T-cell (primary cell): ENCODE measurements around the gene EXOSC9. TPM values are rescaled to one million over a fixed set of nuclear protein-coding genes. Genes with fewer than 3 reads are reported as not detected.

Experiments used
- ATAC-seq, 4 experiments: fragments of 200-7000 bp in 3 of 4; fragments of 150-1000 bp in 1 of 4; cut with Tn5 transposase; replicated peaks in 1 of 4; 1 replicate in 3 of 4; 2 replicates in 1 of 4; pipeline ENCODE4 v1.10.0; 2021; ENCODE audit warnings: moderate library complexity in 3 of 4, mild to moderate bottlenecking in 2 of 4, moderate number of reproducible peaks in 1 of 4
- CTCF ChIA-PET, 2 donors: fragments of 300-600 bp; sonication (Branson Sonifier 250); formaldehyde crosslinking; loops; one replicate each; lab custom pipeline; 2022; ENCODE audit warnings: antibody characterized with exemption in 2 of 2; lab: Charles Lee
- POLR2A ChIA-PET, 2 donors: fragments of 300-600 bp; sonication (Branson Sonifier 250); formaldehyde crosslinking; loops; one replicate each; lab custom pipeline; 2022; ENCODE audit warnings: antibody characterized with exemption in 2 of 2; lab: Charles Lee
- DNase-seq, 35 experiments: peaks; one replicate each; pipeline versions ENCODE4 v3.0.0 to v3.0.0-alpha.2; 2013 to 2023
- H3K27ac ChIP-seq: one replicate; pipeline ENCODE4 v1.5.1; 2013; ENCODE audit warnings: low read length
- H3K27me3 ChIP-seq, 2 experiments: replicated peaks in 1 of 2; 1 replicate in 1 of 2; 2 replicates in 1 of 2; pipeline versions ENCODE4 v1.6.1 to v1.7.0; 2013; ENCODE audit warnings: low read length in 1 of 2, mixed read lengths in 1 of 2; ENCODE audit not compliant: control insufficient read depth in 2 of 2, insufficient read depth in 2 of 2; ENCODE audit errors: extremely low read depth in 1 of 2
- H3K36me3 ChIP-seq, 2 donors: 1 replicate in 1 of 2; 2 replicates in 1 of 2; pipeline versions ENCODE4 v1.6.1 to v1.7.0; 2013; ENCODE audit warnings: low read length in 1 of 2; ENCODE audit not compliant: control insufficient read depth in 2 of 2, insufficient read depth in 1 of 2; ENCODE audit errors: extremely low read depth in 1 of 2
- H3K4me1 ChIP-seq, 2 experiments: 1 replicate in 1 of 2; 2 replicates in 1 of 2; pipeline versions ENCODE4 v1.6.1 to v1.7.0; 2013; ENCODE audit warnings: low read length in 2 of 2, mixed read lengths in 1 of 2; ENCODE audit not compliant: insufficient read depth in 2 of 2, control insufficient read depth in 1 of 2; ENCODE audit errors: extremely low read depth in 1 of 2
- H3K4me3 ChIP-seq, 2 donors: 1 replicate in 1 of 2; 2 replicates in 1 of 2; pipeline versions ENCODE4 v1.5.1 to v1.7.0; 2013; ENCODE audit warnings: mild to moderate bottlenecking in 2 of 2, low read length in 1 of 2, moderate library complexity in 1 of 2; ENCODE audit not compliant: control insufficient read depth in 1 of 2; ENCODE audit errors: extremely low read depth in 1 of 2
- H3K9me3 ChIP-seq: 2 replicates; pipeline ENCODE4 v1.7.0; 2013
- H3K27ac Mint-ChIP-seq, 2 donors: one replicate each; pipeline ENCODE4 v1.8.0; 2020 to 2021; ENCODE audit warnings: mild to moderate bottlenecking in 2 of 2, mixed read lengths in 2 of 2
- H3K27me3 Mint-ChIP-seq, 2 donors: one replicate each; pipeline ENCODE4 v1.8.0; 2021 to 2022; ENCODE audit warnings: mixed read lengths in 2 of 2
- H3K36me3 Mint-ChIP-seq: one replicate; pipeline ENCODE4 v1.8.0; 2021; ENCODE audit warnings: mixed read lengths
- H3K4me1 Mint-ChIP-seq, 3 donors: one replicate each; pipeline ENCODE4 v1.8.0; 2020 to 2022; ENCODE audit warnings: mixed read lengths in 3 of 3, mild to moderate bottlenecking in 1 of 3
- H3K4me3 Mint-ChIP-seq, 3 donors: one replicate each; pipeline ENCODE4 v1.8.0; 2020 to 2022; ENCODE audit warnings: mild to moderate bottlenecking in 3 of 3, mixed read lengths in 3 of 3, moderate library complexity in 3 of 3
- H3K9me3 Mint-ChIP-seq, 3 donors: one replicate each; pipeline ENCODE4 v1.8.0; 2020 to 2022; ENCODE audit warnings: mixed read lengths in 3 of 3
- WGBS: methylation state at CpG from one replicate; pipeline ENCODE4 v1.1.5; 2013; ENCODE audit warnings: missing lambda C conversion rate; ENCODE audit not compliant: insufficient coverage; 5-methylcytosine and 5-hydroxymethylcytosine counted together
- total RNA-seq, 35 experiments: library from RNA in 6 of 35; stranded (reverse) in 6 of 35; fragments of 120-200 nt in 1 of 35; gene quantifications; one replicate each; pipeline versions ENCODE4 v1.2.1 to v1.2.4 and lab custom pipeline; 2013 to 2026

EXOSC9 gene
- total RNA-seq, 5 donors from 2014 or later (not counting 1 experiment from before 2014, with no cell fraction given), result 32.2 to 57.7 (median 36.4) TPM

DNA sequence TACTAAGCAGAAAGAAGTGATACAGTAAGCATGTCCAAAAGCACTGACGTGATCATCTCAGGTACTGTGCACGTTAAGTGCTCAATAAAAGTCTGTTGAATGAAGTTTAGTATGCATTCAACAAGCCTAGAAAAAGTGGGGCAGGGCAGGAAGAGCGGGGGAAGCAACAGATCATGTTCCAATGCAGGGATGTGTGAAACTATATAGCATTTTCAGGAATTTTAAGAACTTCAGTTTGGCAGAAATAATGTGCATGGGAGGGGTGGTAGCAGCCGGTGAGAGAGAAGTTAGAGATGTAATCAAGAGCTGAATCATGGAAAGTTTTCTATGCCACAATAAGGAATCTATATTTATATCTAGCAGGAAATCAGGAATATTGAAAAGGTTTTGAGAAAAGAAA is 41.7 kb downstream of the EXOSC9 start:
- Mint-ChIP-seq H3K4me3 (no peak overlapping the region), H3K9me3 (no peaks in the 10 kb centered on the region), H3K27me3 (no peaks in the 10 kb centered on the region), H3K4me1 (no peaks in the 10 kb centered on the region), H3K27ac (no peak overlapping the region), H3K36me3 (peaks cover 41% of the 10 kb centered on the region)
- CTCF ChIA-PET, result no interaction called here
- no peaks in the 10 kb centered on the region for H3K9me3 ChIP-seq
- H3K36me3 ChIP-seq, result peaks cover 9 to 18% of the 10 kb centered on the region in 2 donors
- no peak for ATAC-seq
- POLR2A ChIA-PET, result no interaction called here
- H3K27me3 ChIP-seq, result no peaks in the 10 kb centered on the region
- no peak for DNase-seq
- H3K4me1 ChIP-seq, result no peaks in the 10 kb centered on the region
- H3K27ac ChIP-seq, result no peak overlapping the region
- WGBS, result 98% methylated on average over 4 of the region's 4 CpGs
- no peak overlapping the region for H3K4me3 ChIP-seq

DNA sequence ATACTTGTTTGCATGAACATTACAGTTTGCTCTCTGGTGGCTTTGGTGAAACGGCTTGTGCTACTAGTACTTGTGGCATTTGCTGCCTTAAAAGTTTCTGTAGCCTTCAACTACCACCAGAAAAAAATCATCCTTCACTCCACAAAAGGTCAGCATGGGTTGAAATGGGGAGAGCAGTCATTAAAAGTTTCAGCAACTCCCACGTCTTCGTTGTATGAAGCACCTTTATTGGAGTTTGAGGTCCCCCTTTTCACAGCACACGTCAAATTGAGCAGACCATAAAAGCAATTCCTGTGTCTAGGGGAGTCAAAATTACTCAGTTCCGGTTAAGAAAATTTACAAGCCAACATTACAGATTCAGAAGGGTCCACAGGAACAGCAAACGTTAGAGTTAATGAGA is 45.5 kb downstream of the EXOSC9 start:
- Histone ChIP-seq H3K27me3 (no peaks in the 10 kb centered on the region), H3K4me3 (no peak overlapping the region), H3K27ac (no peak overlapping the region), H3K4me1 (no peaks in the 10 kb centered on the region), H3K9me3 (no peaks in the 10 kb centered on the region), H3K36me3 (peaks cover 0 to 16% of the 10 kb centered on the region in 2 donors)
- POLR2A ChIA-PET, result no interaction called here
- peaks cover 31% of the 10 kb centered on the region for H3K36me3 Mint-ChIP-seq
- no peaks in the 10 kb centered on the region for H3K9me3 Mint-ChIP-seq
- ATAC-seq, result no peak
- no CpG with 5 or more reads among the region's 6 CpGs for WGBS
- H3K27ac Mint-ChIP-seq, result no peak overlapping the region
- H3K4me1 Mint-ChIP-seq, result no peaks in the 10 kb centered on the region
- no peaks in the 10 kb centered on the region for H3K27me3 Mint-ChIP-seq
- H3K4me3 Mint-ChIP-seq, result no peak overlapping the region
- CTCF ChIA-PET, result no interaction called here
- DNase-seq, result no peak

DNA sequence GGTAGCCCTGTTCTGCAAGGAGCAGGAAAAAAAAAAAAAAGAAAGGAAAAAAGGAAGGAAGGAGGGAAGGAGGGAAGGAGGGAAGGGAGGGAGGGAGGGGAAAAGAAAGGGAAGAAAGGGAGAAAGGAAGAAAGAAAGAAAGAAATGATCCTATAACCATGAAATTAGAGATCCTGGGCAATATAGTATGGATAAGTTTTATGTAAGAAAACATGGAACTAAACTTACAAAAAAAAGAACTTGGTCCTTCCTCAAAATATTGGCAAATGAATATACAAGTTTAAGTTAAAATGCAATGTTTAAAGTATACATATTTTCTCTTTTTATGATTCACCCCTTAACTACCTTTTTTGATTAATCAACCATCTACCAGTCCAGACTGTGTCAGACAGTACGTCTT is 50.2 kb downstream of the EXOSC9 start:
- Mint-ChIP-seq H3K27me3 (no peaks in the 10 kb centered on the region), H3K4me1 (no peaks in the 10 kb centered on the region), H3K27ac (no peak overlapping the region), H3K4me3 (no peak overlapping the region), H3K9me3 (no peaks in the 10 kb centered on the region), H3K36me3 (peaks cover 23% of the 10 kb centered on the region)
- Histone ChIP-seq H3K27ac (no peak overlapping the region), H3K9me3 (no peaks in the 10 kb centered on the region), H3K4me1 (no peaks in the 10 kb centered on the region), H3K4me3 (no peak overlapping the region), H3K27me3 (no peaks in the 10 kb centered on the region), H3K36me3 (peaks cover 0 to 10% of the 10 kb centered on the region in 2 donors)
- DNase-seq, result no peak
- ChIA-PET CTCF (no interaction called here), POLR2A (no interaction called here)
- no peak for ATAC-seq
- no CpG with 5 or more reads among the region's 1 CpG for WGBS

DNA sequence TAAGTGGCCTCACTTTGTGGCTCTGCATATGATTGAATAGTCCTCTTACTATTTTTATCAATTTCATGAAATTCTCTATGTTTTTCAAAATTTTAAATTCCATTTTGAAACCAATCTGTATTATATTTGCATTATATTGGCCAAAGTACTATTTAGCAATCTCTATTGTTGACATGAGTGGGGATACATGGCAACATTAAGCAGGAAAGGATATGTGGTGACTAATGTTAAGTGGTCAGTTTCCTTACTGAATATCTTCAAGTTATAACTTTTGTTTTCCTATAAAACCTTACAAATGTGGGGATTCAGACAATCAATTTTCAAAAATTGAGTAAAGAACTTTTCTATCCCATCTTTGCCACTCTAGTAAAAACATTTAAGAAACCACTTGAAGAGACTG is 59.0 kb downstream of the EXOSC9 start:
- Mint-ChIP-seq H3K4me1 (peaks cover 0 to 2% (median 0%) of the 10 kb centered on the region in 3 donors), H3K27me3 (no peaks in the 10 kb centered on the region), H3K36me3 (peaks cover 13% of the 10 kb centered on the region), H3K27ac (no peak overlapping the region), H3K4me3 (no peak overlapping the region), H3K9me3 (no peaks in the 10 kb centered on the region)
- no peaks in the 10 kb centered on the region for H3K27me3 ChIP-seq
- POLR2A ChIA-PET, result no interaction called here
- no peaks in the 10 kb centered on the region for H3K4me1 ChIP-seq
- CTCF ChIA-PET, result no interaction called here
- ATAC-seq, result no peak
- H3K9me3 ChIP-seq, result no peaks in the 10 kb centered on the region
- H3K4me3 ChIP-seq, result no peak overlapping the region
- no peak overlapping the region for H3K27ac ChIP-seq
- H3K36me3 ChIP-seq, result peaks cover 6 to 12% of the 10 kb centered on the region in 2 donors
- DNase-seq, result no peak

DNA sequence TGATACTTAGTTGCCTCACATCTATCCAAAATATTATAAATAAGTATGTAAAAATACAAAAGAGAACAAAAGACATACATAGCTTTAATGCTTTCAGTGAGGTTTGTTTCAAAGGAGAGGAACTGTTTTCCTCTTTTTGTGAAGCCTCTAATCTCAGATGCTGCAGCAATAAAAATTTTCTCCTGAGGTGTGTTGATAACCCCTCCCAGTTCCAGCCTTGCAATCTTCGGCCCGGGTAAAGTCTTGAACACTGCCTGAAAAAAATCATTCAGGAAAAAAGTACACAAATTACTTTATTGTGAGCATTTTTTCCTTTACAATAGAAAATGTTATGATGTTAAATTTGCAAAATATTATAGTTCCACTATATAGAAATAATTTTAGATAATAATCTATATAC is 60.3 kb downstream of the EXOSC9 start:
- no CpG with 5 or more reads among the region's 2 CpGs for WGBS
- Histone ChIP-seq H3K27ac (no peak overlapping the region), H3K4me1 (no peaks in the 10 kb centered on the region), H3K36me3 (peaks cover 6 to 10% of the 10 kb centered on the region in 2 donors), H3K9me3 (no peaks in the 10 kb centered on the region), H3K4me3 (no peak overlapping the region), H3K27me3 (no peaks in the 10 kb centered on the region)
- H3K36me3 Mint-ChIP-seq, result peaks cover 23% of the 10 kb centered on the region
- no peaks in the 10 kb centered on the region for H3K9me3 Mint-ChIP-seq
- ChIA-PET CTCF (no interaction called here), POLR2A (no interaction called here)
- H3K4me3 Mint-ChIP-seq, result no peak overlapping the region
- no peak for ATAC-seq
- no peaks in the 10 kb centered on the region for H3K27me3 Mint-ChIP-seq
- H3K4me1 Mint-ChIP-seq, result peaks cover 2 to 8% (median 4%) of the 10 kb centered on the region in 3 donors
- DNase-seq, result no peak
- no peak overlapping the region for H3K27ac Mint-ChIP-seq

DNA sequence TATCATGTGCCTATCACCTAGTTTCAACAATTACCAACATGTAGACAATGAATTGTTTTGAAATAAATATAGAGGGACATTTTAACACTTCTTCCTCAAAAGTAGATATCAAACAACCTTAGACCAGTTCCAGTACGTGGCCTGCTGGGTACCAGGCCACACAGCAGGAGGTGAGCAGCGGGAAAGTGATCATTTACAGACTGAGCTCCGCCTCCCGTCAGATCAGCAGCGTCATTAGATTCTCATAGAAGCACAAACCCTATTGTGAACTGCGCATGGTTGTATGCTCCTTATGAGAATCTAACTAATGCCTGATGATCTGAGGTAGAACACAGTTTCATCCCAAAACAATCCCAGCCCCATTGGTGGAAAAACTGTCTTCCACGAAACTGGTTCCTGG is 62.7 kb downstream of the EXOSC9 start:
- DNase-seq, result no peak
- peaks cover 21% of the 10 kb centered on the region for H3K36me3 Mint-ChIP-seq
- Histone ChIP-seq H3K4me3 (no peak overlapping the region), H3K4me1 (no peaks in the 10 kb centered on the region), H3K27ac (no peak overlapping the region), H3K9me3 (no peaks in the 10 kb centered on the region), H3K36me3 (peaks cover 0 to 9% of the 10 kb centered on the region in 2 donors), H3K27me3 (no peaks in the 10 kb centered on the region)
- 93% methylated on average over 3 of the region's 7 CpGs for WGBS
- no peak overlapping the region for H3K4me3 Mint-ChIP-seq
- H3K27me3 Mint-ChIP-seq, result no peaks in the 10 kb centered on the region
- ChIA-PET CTCF (no interaction called here), POLR2A (no interaction called here)
- H3K4me1 Mint-ChIP-seq, result peaks cover 5 to 10% (median 7%) of the 10 kb centered on the region in 3 donors
- ATAC-seq, result no peak
- H3K9me3 Mint-ChIP-seq, result no peaks in the 10 kb centered on the region
- no peak overlapping the region for H3K27ac Mint-ChIP-seq
